Adrenal gland (tissue), 5 donors: Measurements from ENCODE around the gene PDGFRB.

Source experiments
- CTCF ChIP-seq, 6 experiments: fragments of 450-650 bp in 4 of 6; fragments of 200-600 bp in 2 of 6; sonication (generic) in 1 of 6; IDR thresholded peaks; 1 replicate in 5 of 6; 2 replicates in 1 of 6; pipeline versions ENCODE4 v1.5.1 to v1.8.0; 2016 to 2021; ENCODE audit warnings: antibody characterized with exemption in 6 of 6, mild to moderate bottlenecking in 2 of 6, moderate library complexity in 1 of 6
- POLR2A ChIP-seq, 2 donors: fragments of 450-650 bp; IDR thresholded peaks; one replicate each; pipeline ENCODE4 v1.6.1; 2017; ENCODE audit warnings: antibody characterized with exemption in 2 of 2, mild to moderate bottlenecking in 2 of 2, moderate library complexity in 1 of 2
- donor health status: DM: no; HTN: no; CAD: no.

DNA sequence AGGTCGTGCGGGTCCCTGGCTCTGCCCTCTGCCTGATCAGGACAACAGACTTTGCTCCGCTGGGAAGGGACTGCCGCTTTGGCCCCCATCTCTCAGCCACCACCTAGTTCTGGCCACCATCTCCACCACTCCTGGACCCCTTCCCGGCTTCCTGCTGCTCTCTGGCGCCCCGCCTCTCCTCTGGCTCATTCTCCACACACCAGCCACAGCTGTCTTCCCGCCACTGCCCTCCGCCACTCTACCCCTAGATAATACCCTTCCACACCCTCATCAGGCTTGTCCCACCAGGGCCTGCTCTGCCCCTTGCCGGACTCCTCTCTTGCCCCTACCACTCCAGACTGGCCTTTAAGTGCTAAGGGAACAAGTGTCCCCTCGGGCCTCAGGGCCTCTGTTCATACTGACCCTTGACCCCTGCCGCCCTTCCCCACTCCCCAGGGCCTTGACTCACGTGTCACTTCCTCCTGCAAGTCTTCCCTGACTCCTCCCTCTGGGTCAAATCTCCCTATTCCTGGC, 8.0 kb upstream of the PDGFRB start:
- TF ChIP-seq CTCF (IDR thresholded peaks at IDR 0.05) (peak in 1 of 6 experiments; percentile 15), POLR2A (IDR thresholded peaks at IDR 0.05) (no peak)
